CD4-positive, alpha-beta memory T cell (primary cell): ENCODE measurements around the gene LPP. TPM values are rescaled to one million over a fixed set of nuclear protein-coding genes. Genes with fewer than 3 reads are reported as not detected.

Experiments used
- CTCF ChIA-PET: fragments of 350-600 bp; sonication (Branson Sonifier 250); formaldehyde crosslinking; loops from one replicate; lab custom pipeline; 2021; ENCODE audit warnings: inconsistent platforms; ENCODE audit not compliant: partially characterized antibody; lab: Charles Lee
- POLR2A ChIA-PET: fragments of 350-600 bp; sonication (Branson Sonifier 250); formaldehyde crosslinking; loops from one replicate; lab custom pipeline; 2021; ENCODE audit not compliant: partially characterized antibody; lab: Charles Lee
- DNase-seq, 5 donors: peaks; one replicate each; pipeline versions ENCODE4 v3.0.0 to v3.0.0-alpha.2; 2020 to 2022; ENCODE audit warnings: mixed read lengths in 1 of 5
- H3K27ac ChIP-seq: one replicate; pipeline ENCODE4 v1.7.0; 2013; ENCODE audit warnings: low read depth, low read length
- H3K27me3 ChIP-seq: 2 replicates; pipeline ENCODE4 v1.7.0; 2013; ENCODE audit warnings: mild to moderate bottlenecking, low read length, moderate library complexity; ENCODE audit not compliant: insufficient read depth
- H3K36me3 ChIP-seq: 2 replicates; pipeline ENCODE4 v1.7.0; 2013; ENCODE audit warnings: mild to moderate bottlenecking, low read length, moderate library complexity; ENCODE audit not compliant: insufficient read depth
- H3K4me1 ChIP-seq: 2 replicates; pipeline ENCODE4 v1.7.0; 2013; ENCODE audit warnings: mild to moderate bottlenecking, low read length, moderate library complexity; ENCODE audit not compliant: insufficient read depth
- H3K4me3 ChIP-seq, 2 donors: one replicate each; pipeline ENCODE4 v1.7.0; 2013; ENCODE audit warnings: low read length in 2 of 2, mild to moderate bottlenecking in 1 of 2
- H3K9me3 ChIP-seq, 2 donors: one replicate each; pipeline ENCODE4 v1.7.0; 2013; ENCODE audit warnings: low read length in 2 of 2, control low read depth in 1 of 2; ENCODE audit not compliant: control insufficient read depth in 1 of 2
- H3K27ac Mint-ChIP-seq, 7 donors: one replicate each; pipeline ENCODE4 v1.8.0; 2020 to 2021; ENCODE audit warnings: mixed read lengths in 7 of 7, mild to moderate bottlenecking in 6 of 7, inconsistent platforms in 3 of 7, moderate library complexity in 3 of 7
- H3K27me3 Mint-ChIP-seq, 2 donors: one replicate each; pipeline ENCODE4 v1.8.0; 2020 to 2021; ENCODE audit warnings: mixed read lengths in 2 of 2
- H3K36me3 Mint-ChIP-seq, 2 donors: one replicate each; pipeline ENCODE4 v1.8.0; 2020 to 2021; ENCODE audit warnings: mixed read lengths in 2 of 2, inconsistent platforms in 1 of 2, mild to moderate bottlenecking in 1 of 2
- H3K4me1 Mint-ChIP-seq, 4 donors: one replicate each; pipeline ENCODE4 v1.8.0; 2020 to 2021; ENCODE audit warnings: mixed read lengths in 4 of 4, mild to moderate bottlenecking in 1 of 4
- H3K4me3 Mint-ChIP-seq, 8 donors: one replicate each; pipeline ENCODE4 v1.8.0; 2020 to 2021; ENCODE audit warnings: mixed read lengths in 8 of 8, mild to moderate bottlenecking in 7 of 8, moderate library complexity in 6 of 8, inconsistent platforms in 3 of 8
- H3K9me3 Mint-ChIP-seq, 8 donors: one replicate each; pipeline ENCODE4 v1.8.0; 2020 to 2021; ENCODE audit warnings: mixed read lengths in 8 of 8, mild to moderate bottlenecking in 5 of 8, inconsistent platforms in 3 of 8, moderate library complexity in 1 of 8
- intact Hi-C: fragments of 100-400 bp; cut with micrococcal nuclease; formaldehyde crosslinking; loops from one replicate; pipeline ENCODE4 v1.15.1; 2023
- polyA plus RNA-seq, 2 donors: library from polyadenylated mRNA; unstranded; fragments of 300-500 nt; fragmentation: Illumina TruSeq; gene quantifications; one replicate each; pipeline ENCODE4 v1.2.3, GENCODE V29; 2021
- total RNA-seq, 2 experiments: library from RNA; stranded (reverse); gene quantifications; one replicate each; pipeline ENCODE4 v1.2.3, GENCODE V29; 2021

The LPP gene
- total and polyA plus RNA-seq, 4 experiments from 2014 or later, result 10.4 to 27.2 (median 24.7) TPM

- no peaks in the 10 kb centered on the region for H3K27me3 Mint-ChIP-seq
- peaks cover 19 to 35% (median 27%) of the 10 kb centered on the region in 4 donors for H3K4me1 Mint-ChIP-seq
- DNase-seq, result no peak
- H3K9me3 ChIP-seq, result no peaks in the 10 kb centered on the region
- H3K9me3 Mint-ChIP-seq, result peaks cover 0 to 2% (median 0%) of the 10 kb centered on the region in 8 donors
- no peaks in the 10 kb centered on the region for H3K27me3 ChIP-seq
- ChIA-PET CTCF (interaction anchor here (2.3 kb wide), 1 partner anchor 664 kb away, joined by 10 read pairs; no protein-coding TSS in a partner anchor), POLR2A (interaction anchor here (1.2 kb wide), 1 partner anchor 664 kb away, joined by 3 read pairs; no protein-coding TSS in a partner anchor)
- H3K4me3 Mint-ChIP-seq, result no peak overlapping the region
- H3K27ac ChIP-seq, result no peak overlapping the region
- intact Hi-C loops, result loop anchor here (5.0 kb wide), 1 partner anchor 662 kb away; no protein-coding TSS in a partner anchor
- H3K4me3 ChIP-seq, result no peak overlapping the region
- H3K36me3 Mint-ChIP-seq, result peaks cover 24 to 37% of the 10 kb centered on the region in 2 donors
- peaks cover 11% of the 10 kb centered on the region for H3K36me3 ChIP-seq
- H3K27ac Mint-ChIP-seq, result no peak overlapping the region
- peaks cover 18% of the 10 kb centered on the region for H3K4me1 ChIP-seq
Measured at GRCh38 chr3:188404701-188405100, 250.7 kb downstream of the LPP start.

- Mint-ChIP-seq H3K4me1 (peaks cover 10 to 19% (median 13%) of the 10 kb centered on the region in 4 donors), H3K4me3 (no peak overlapping the region), H3K36me3 (peaks cover 28 to 45% of the 10 kb centered on the region in 2 donors), H3K27me3 (no peaks in the 10 kb centered on the region), H3K27ac (no peak overlapping the region), H3K9me3 (no peaks in the 10 kb centered on the region)
- intact Hi-C loops, result no loop called here
- H3K9me3 ChIP-seq, result no peaks in the 10 kb centered on the region
- no peak overlapping the region for H3K27ac ChIP-seq
- H3K36me3 ChIP-seq, result peaks cover 11% of the 10 kb centered on the region
- H3K4me3 ChIP-seq, result no peak overlapping the region
- DNase-seq, result no peak
- no peaks in the 10 kb centered on the region for H3K27me3 ChIP-seq
- ChIA-PET CTCF (interaction anchor here (1.7 kb wide), 1 partner anchor 667 kb away, joined by 3 read pairs; no protein-coding TSS in a partner anchor), POLR2A (no interaction called here)
- H3K4me1 ChIP-seq, result peaks cover 10% of the 10 kb centered on the region
Measured at GRCh38 chr3:188407158-188407880, 253.4 kb downstream of the LPP start.

- no peak overlapping the region for H3K27ac ChIP-seq
- H3K9me3 ChIP-seq, result no peaks in the 10 kb centered on the region
- Mint-ChIP-seq H3K27ac (no peak overlapping the region), H3K27me3 (no peaks in the 10 kb centered on the region), H3K4me3 (no peak overlapping the region), H3K9me3 (no peaks in the 10 kb centered on the region), H3K36me3 (peaks cover 28 to 45% of the 10 kb centered on the region in 2 donors), H3K4me1 (peaks cover 3 to 5% (median 4%) of the 10 kb centered on the region in 4 donors)
- POLR2A ChIA-PET, result no interaction called here
- intact Hi-C loops, result no loop called here
- H3K4me1 ChIP-seq, result no peaks in the 10 kb centered on the region
- CTCF ChIA-PET, result interaction anchor here (0.8 kb wide), 1 partner anchor 12 kb away, joined by 4 read pairs; no protein-coding TSS in a partner anchor
- no peak for DNase-seq
- H3K36me3 ChIP-seq, result peaks cover 11% of the 10 kb centered on the region
- H3K27me3 ChIP-seq, result no peaks in the 10 kb centered on the region
- H3K4me3 ChIP-seq, result no peak overlapping the region
Measured at GRCh38 chr3:188408831-188409230, 254.9 kb downstream of the LPP start.

GRCh38 chr3:188411750-188412149 lies 257.8 kb downstream of the LPP start:
- peaks cover 18 to 38% of the 10 kb centered on the region in 2 donors for H3K36me3 Mint-ChIP-seq
- peaks cover 0 to 3% (median 1%) of the 10 kb centered on the region in 4 donors for H3K4me1 Mint-ChIP-seq
- H3K4me1 ChIP-seq, result no peaks in the 10 kb centered on the region
- no peaks in the 10 kb centered on the region for H3K27me3 ChIP-seq
- intact Hi-C loops, result no loop called here
- no peaks in the 10 kb centered on the region for H3K9me3 ChIP-seq
- H3K27ac Mint-ChIP-seq, result no peak overlapping the region
- no peak for DNase-seq
- no peak overlapping the region for H3K4me3 ChIP-seq
- no peak overlapping the region for H3K27ac ChIP-seq
- ChIA-PET POLR2A (no interaction called here), CTCF (interaction anchor here (1.2 to 1.4 kb wide), 2 partner anchors 12 to 337 kb away, joined by 3 read pairs; no protein-coding TSS in a partner anchor)
- peaks cover 4% of the 10 kb centered on the region for H3K36me3 ChIP-seq
- H3K27me3 Mint-ChIP-seq, result no peaks in the 10 kb centered on the region
- H3K9me3 Mint-ChIP-seq, result no peaks in the 10 kb centered on the region
- H3K4me3 Mint-ChIP-seq, result no peak overlapping the region

GRCh38 chr3:188415196-188415595 lies 261.2 kb downstream of the LPP start:
- Histone ChIP-seq H3K4me1 (no peaks in the 10 kb centered on the region), H3K36me3 (no peaks in the 10 kb centered on the region), H3K4me3 (no peak overlapping the region), H3K9me3 (no peaks in the 10 kb centered on the region), H3K27ac (no peak overlapping the region), H3K27me3 (no peaks in the 10 kb centered on the region)
- CTCF ChIA-PET, result no interaction called here
- intact Hi-C loops, result no loop called here
- POLR2A ChIA-PET, result no interaction called here
- peaks cover 5 to 26% of the 10 kb centered on the region in 2 donors for H3K36me3 Mint-ChIP-seq
- no peak for DNase-seq
- H3K27me3 Mint-ChIP-seq, result no peaks in the 10 kb centered on the region
- H3K4me3 Mint-ChIP-seq, result no peak overlapping the region
- H3K4me1 Mint-ChIP-seq, result peaks cover 7 to 11% (median 8%) of the 10 kb centered on the region in 4 donors
- no peak overlapping the region for H3K27ac Mint-ChIP-seq
- H3K9me3 Mint-ChIP-seq, result no peaks in the 10 kb centered on the region

GRCh38 chr3:188416041-188416440 lies 262.1 kb downstream of the LPP start:
- peaks cover 5 to 26% of the 10 kb centered on the region in 2 donors for H3K36me3 Mint-ChIP-seq
- H3K36me3 ChIP-seq, result no peaks in the 10 kb centered on the region
- no peak overlapping the region for H3K27ac Mint-ChIP-seq
- H3K27me3 ChIP-seq, result no peaks in the 10 kb centered on the region
- H3K9me3 Mint-ChIP-seq, result no peaks in the 10 kb centered on the region
- H3K27me3 Mint-ChIP-seq, result no peaks in the 10 kb centered on the region
- H3K27ac ChIP-seq, result no peak overlapping the region
- no peak overlapping the region for H3K4me3 Mint-ChIP-seq
- peaks cover 5 to 11% (median 7%) of the 10 kb centered on the region in 4 donors for H3K4me1 Mint-ChIP-seq
- ChIA-PET CTCF (no interaction called here), POLR2A (no interaction called here)
- no peaks in the 10 kb centered on the region for H3K9me3 ChIP-seq
- no peak for DNase-seq
- intact Hi-C loops, result no loop called here
- no peaks in the 10 kb centered on the region for H3K4me1 ChIP-seq
- H3K4me3 ChIP-seq, result no peak overlapping the region

GRCh38 chr3:188417271-188417696 lies 263.3 kb downstream of the LPP start:
- H3K4me3 ChIP-seq, result no peak overlapping the region
- Mint-ChIP-seq H3K27ac (no peak overlapping the region), H3K4me3 (no peak overlapping the region), H3K36me3 (peaks cover 3 to 19% of the 10 kb centered on the region in 2 donors), H3K27me3 (no peaks in the 10 kb centered on the region), H3K4me1 (peaks cover 5 to 11% (median 7%) of the 10 kb centered on the region in 4 donors), H3K9me3 (no peaks in the 10 kb centered on the region)
- no peaks in the 10 kb centered on the region for H3K27me3 ChIP-seq
- no peaks in the 10 kb centered on the region for H3K9me3 ChIP-seq
- POLR2A ChIA-PET, result no interaction called here
- H3K36me3 ChIP-seq, result no peaks in the 10 kb centered on the region
- H3K27ac ChIP-seq, result no peak overlapping the region
- CTCF ChIA-PET, result interaction anchor here (1.1 kb wide), 1 partner anchor 17 kb away, joined by 3 read pairs; no protein-coding TSS in a partner anchor
- intact Hi-C loops, result no loop called here
- no peaks in the 10 kb centered on the region for H3K4me1 ChIP-seq
- no peak for DNase-seq
